HG03457 (cell line): ENCODE results near the gene FCGR2B.
"Not testable (repeated sequence)": the region's sequence is repeated elsewhere in the genome, so short reads cannot be mapped to it uniquely, and the experiment has no call there.

Experiments
- ATAC-seq: cut with Tn5 transposase; IDR thresholded peaks from one replicate; pipeline ENCODE4 v1.9.1; 2021; ENCODE audit warnings: moderate number of reproducible peaks; ENCODE audit not compliant: unreplicated experiment

Gene FCGR2B

GRCh38 chr1:161647507-161648360, 15.2 kb upstream of the FCGR2B start:
- ATAC-seq: not testable (repeated sequence)

- not testable (repeated sequence) for ATAC-seq
Measured at GRCh38 chr1:161653541-161653940, 9.4 kb upstream of the FCGR2B start.

GRCh38 chr1:161653971-161654370, 9.0 kb upstream of the FCGR2B start:
- ATAC-seq: not testable (repeated sequence)

- ATAC-seq: not testable (repeated sequence)
Measured at GRCh38 chr1:161658524-161658923, 4.4 kb upstream of the FCGR2B start.

- ATAC-seq: not testable (repeated sequence)
Measured at GRCh38 chr1:161661660-161662311, 1.2 kb upstream of the FCGR2B start.

- not testable (repeated sequence) for ATAC-seq
Measured at GRCh38 chr1:161663569-161663968, 626 bp downstream of the FCGR2B start.

GRCh38 chr1:161664689-161665088, 1.7 kb downstream of the FCGR2B start:
- ATAC-seq: not testable (repeated sequence)

GRCh38 chr1:161671045-161672020, 8.4 kb downstream of the FCGR2B start:
- ATAC-seq: not testable (repeated sequence)

GRCh38 chr1:161673437-161673836, 10.5 kb downstream of the FCGR2B start:
- not testable (repeated sequence) for ATAC-seq

- not testable (repeated sequence) for ATAC-seq
Measured at GRCh38 chr1:161674447-161674846, 11.5 kb downstream of the FCGR2B start.

GRCh38 chr1:161674908-161675307, 12.0 kb downstream of the FCGR2B start:
- ATAC-seq: not testable (repeated sequence)

- ATAC-seq: no peak
Measured at GRCh38 chr1:161676441-161676840, 13.5 kb downstream of the FCGR2B start.

- no peak for ATAC-seq
Measured at GRCh38 chr1:161676958-161677689, 14.2 kb downstream of the FCGR2B start.

GRCh38 chr1:161678500-161678899, 15.6 kb downstream of the FCGR2B start:
- ATAC-seq: no peak

- no peak for ATAC-seq
Measured at GRCh38 chr1:161681879-161682278, 18.9 kb downstream of the FCGR2B start.

- no peak for ATAC-seq
Measured at GRCh38 chr1:161688946-161689345, 26.0 kb downstream of the FCGR2B start.

GRCh38 chr1:161691846-161692245, 28.9 kb downstream of the FCGR2B start:
- ATAC-seq: no peak

- not testable (repeated sequence) for ATAC-seq
Measured at GRCh38 chr1:161693020-161693712, 30.2 kb downstream of the FCGR2B start.

- ATAC-seq: not testable (repeated sequence)
Measured at GRCh38 chr1:161698302-161698701, 35.4 kb downstream of the FCGR2B start.

GRCh38 chr1:161702250-161702649, 39.3 kb downstream of the FCGR2B start:
- no peak for ATAC-seq
